HepG2 (cell line): ENCODE data around the gene SYNE3.

ENCODE experiments used
- KDM1A ChIP-seq: IDR thresholded peaks from 2 replicates; pipeline ENCODE4 v1.6.1; 2016; ENCODE audit warnings: missing compliant biosample characterization
- RELA ChIP-seq: sonication (generic); formaldehyde crosslinking; IDR thresholded peaks from 2 replicates; pipeline ENCODE4 v1.4.0; 2020; ENCODE audit warnings: missing genetic modification reagents
- ZNF343 ChIP-seq: sonication (generic); formaldehyde crosslinking; IDR thresholded peaks from 2 replicates; pipeline ENCODE4 v1.4.0; 2020; ENCODE audit warnings: mild to moderate bottlenecking, missing genetic modification reagents
- ZNF781 ChIP-seq: sonication (generic); formaldehyde crosslinking; IDR thresholded peaks from 2 replicates; pipeline ENCODE4 v1.5.1; 2020; ENCODE audit warnings: borderline replicate concordance, mild to moderate bottlenecking, missing genetic modification reagents; ENCODE audit errors: not compliant biosample characterization
- TF ChIP-seq, protein P1 (sequence below): sonication (generic); formaldehyde crosslinking; IDR thresholded peaks from 2 replicates; pipeline ENCODE4 v1.5.0; 2020; ENCODE audit warnings: mild to moderate bottlenecking, missing genetic modification reagents, moderate library complexity
- TF ChIP-seq, protein P2 (sequence below): sonication (generic); IDR thresholded peaks from 2 replicates; pipeline ENCODE4 v1.6.1; 2016; ENCODE audit warnings: low read depth, borderline replicate concordance

DNA sequence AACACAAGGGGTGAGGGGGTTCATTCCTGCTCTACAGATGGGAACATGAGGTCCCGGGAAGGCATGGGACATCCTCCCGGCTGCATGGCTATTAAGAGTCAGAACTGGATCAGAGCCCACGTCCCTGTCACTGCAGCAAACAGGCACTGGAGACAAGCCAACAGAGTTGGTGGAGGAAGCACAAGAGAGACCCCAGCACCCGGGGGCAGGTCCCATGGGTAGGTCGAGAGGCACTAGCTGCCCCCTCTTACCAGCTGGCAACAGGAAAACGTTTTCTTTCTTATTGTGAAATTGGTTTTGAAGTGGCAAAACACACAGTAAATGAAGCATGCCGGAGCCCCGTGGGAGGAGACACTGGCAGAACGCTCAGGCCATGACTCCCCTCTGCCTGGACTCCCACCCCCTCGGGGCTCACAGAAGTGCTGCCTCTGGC, 43.6 kb downstream of the SYNE3 start:
- TF ChIP-seq ZNF343 (CRISPR knock-in tag) (no peak), ZNF781 (no peak), RELA (no peak), KDM1A (CRISPR knock-in tag) (no peak)
- TF ChIP-seq, protein P1, sequence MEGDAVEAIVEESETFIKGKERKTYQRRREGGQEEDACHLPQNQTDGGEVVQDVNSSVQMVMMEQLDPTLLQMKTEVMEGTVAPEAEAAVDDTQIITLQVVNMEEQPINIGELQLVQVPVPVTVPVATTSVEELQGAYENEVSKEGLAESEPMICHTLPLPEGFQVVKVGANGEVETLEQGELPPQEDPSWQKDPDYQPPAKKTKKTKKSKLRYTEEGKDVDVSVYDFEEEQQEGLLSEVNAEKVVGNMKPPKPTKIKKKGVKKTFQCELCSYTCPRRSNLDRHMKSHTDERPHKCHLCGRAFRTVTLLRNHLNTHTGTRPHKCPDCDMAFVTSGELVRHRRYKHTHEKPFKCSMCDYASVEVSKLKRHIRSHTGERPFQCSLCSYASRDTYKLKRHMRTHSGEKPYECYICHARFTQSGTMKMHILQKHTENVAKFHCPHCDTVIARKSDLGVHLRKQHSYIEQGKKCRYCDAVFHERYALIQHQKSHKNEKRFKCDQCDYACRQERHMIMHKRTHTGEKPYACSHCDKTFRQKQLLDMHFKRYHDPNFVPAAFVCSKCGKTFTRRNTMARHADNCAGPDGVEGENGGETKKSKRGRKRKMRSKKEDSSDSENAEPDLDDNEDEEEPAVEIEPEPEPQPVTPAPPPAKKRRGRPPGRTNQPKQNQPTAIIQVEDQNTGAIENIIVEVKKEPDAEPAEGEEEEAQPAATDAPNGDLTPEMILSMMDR (CRISPR knock-in tag): no peak
- TF ChIP-seq, protein P2, sequence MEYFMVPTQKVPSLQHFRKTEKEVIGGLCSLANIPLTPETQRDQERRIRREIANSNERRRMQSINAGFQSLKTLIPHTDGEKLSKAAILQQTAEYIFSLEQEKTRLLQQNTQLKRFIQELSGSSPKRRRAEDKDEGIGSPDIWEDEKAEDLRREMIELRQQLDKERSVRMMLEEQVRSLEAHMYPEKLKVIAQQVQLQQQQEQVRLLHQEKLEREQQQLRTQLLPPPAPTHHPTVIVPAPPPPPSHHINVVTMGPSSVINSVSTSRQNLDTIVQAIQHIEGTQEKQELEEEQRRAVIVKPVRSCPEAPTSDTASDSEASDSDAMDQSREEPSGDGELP: no peak
